ENCODE measurements around the gene PPP2R2C.

PPP2R2C gene

GRCh38 chr4:6394671-6395081 lies 77.7 kb downstream of the PPP2R2C start:
- no peak for DNase-seq

GRCh38 chr4:6393544-6394475 lies 78.6 kb downstream of the PPP2R2C start:
- no peak for DNase-seq

DNA sequence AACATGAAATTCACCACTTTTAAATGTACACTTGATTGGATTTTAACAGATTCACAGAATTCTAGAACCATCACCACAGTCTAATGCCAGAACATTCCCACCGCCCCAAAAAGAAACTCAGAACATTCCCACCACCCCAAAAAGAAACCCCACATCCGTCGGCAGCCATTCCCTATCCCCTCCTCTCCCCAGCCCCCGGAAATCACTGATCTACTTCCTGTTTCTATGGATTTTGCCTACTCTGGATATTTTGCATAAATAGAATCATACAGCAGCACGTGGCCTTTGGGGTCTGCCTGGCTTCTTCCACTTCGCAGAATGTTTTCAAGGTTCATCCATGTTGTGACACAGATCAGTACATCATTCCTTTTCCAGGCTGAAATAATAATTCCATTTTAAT lies 79.3 kb downstream of the PPP2R2C start:
- no peak for DNase-seq

- DNase-seq, result no peak
Observed at GRCh38 chr4:6392407-6392806, 80.0 kb downstream of the PPP2R2C start.

- DNase-seq, result no peak
Observed at GRCh38 chr4:6391852-6392188, 80.6 kb downstream of the PPP2R2C start.

GRCh38 chr4:6391186-6391851 lies 81.1 kb downstream of the PPP2R2C start:
- DNase-seq, result no peak

- no peak for DNase-seq
Observed at GRCh38 chr4:6390356-6390755, 82.1 kb downstream of the PPP2R2C start.

DNA sequence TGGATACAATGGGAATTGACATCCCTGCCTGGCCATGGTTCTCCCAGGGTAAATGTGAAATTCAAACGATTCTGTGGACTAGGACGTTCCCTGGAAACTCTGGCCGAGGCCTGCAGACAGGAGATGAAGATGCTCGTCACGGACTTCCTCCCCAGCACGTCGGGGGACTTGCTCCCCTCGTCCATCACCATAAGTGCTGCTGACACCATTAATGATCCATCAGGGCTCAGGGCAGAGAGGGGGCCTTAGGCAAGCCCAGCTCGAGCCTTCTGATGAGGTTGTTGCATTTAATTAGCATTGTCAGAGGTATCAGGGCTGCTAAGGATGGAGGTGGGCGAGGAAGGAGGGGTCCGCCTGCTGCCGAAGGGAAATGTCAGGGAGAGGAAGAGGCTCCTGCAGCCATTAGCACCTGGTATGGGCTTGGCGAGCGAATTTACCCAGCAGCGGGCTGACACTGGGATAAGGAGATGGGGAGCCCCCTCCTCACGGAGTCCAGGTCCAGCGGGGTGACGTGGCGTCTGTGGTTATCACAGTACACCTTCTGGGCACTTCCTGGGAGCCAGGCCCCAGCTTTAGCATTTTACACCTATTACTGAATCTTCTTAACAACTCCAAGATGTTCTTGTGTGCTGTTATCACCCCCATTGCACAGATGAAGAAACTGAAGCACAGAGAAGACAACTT lies 83.1 kb downstream of the PPP2R2C start:
- no peak for DNase-seq

DNA sequence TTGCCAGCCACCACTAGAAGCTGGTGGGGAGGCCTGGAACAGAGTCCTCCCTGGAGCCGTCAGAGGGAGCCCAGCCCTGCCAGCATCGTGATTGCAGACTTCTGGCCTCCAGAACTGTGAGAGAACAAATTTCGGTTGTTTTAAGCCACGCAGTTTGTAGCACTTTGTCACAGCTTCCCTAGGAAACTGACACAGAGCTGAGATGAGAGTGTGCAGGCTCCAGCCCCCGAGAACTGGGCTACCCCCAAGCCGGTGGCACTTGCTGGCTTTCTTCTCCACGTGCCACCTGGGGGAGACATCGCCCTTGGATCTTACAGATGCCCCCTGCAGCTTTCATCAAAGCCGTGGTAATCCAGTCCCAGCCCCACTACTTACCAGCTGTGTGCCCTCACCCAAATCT lies 83.7 kb downstream of the PPP2R2C start:
- DNase-seq, result no peak

GRCh38 chr4:6387946-6388345 lies 84.5 kb downstream of the PPP2R2C start:
- no peak for DNase-seq

DNA sequence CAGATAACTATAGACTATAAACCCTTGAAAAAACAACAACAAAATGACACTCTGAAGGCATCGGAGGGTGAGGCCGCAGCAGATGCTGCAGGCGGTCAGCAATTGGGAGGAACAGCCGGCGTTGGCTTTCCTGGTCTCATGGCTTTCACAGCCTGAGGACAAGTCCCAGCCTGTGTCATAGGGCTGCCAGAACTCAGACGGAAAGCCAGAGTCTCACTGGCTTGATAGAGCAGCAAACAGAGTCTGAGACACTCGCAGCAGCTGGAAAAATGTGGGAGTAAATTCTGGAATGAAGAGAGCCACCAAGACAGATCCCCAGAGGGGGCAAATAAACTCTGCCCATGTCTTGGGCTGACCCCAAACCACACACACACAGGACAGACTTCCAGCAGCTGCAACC lies 86.3 kb downstream of the PPP2R2C start:
- DNase-seq, result no peak

- DNase-seq, result no peak
Observed at GRCh38 chr4:6385288-6385687, 87.1 kb downstream of the PPP2R2C start.

DNA sequence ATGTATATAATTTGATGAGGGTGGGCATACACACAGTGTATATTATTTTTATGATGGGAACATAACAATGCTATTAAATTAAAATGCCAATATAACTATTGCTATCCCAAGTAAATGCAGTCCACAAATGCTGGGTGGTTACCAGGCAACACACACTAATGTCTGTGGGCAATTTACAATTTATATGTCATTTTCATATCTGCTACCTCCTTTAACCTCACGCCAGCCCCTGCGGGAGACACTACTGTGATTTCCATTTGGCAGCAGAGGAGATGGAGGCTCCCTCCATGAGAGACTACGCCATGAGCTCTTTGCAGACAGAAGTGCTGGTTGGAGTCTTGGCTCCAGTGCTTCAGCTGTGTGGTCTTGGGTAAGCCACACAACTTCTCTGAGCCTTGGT lies 87.9 kb downstream of the PPP2R2C start:
- DNase-seq, result no peak

- DNase-seq, result no peak
Observed at GRCh38 chr4:6383929-6384328, 88.5 kb downstream of the PPP2R2C start.

GRCh38 chr4:6383009-6383404 lies 89.4 kb downstream of the PPP2R2C start:
- DNase-seq, result no peak

- no peak for DNase-seq
Observed at GRCh38 chr4:6381571-6382123, 90.8 kb downstream of the PPP2R2C start.

GRCh38 chr4:6380746-6381410 lies 91.5 kb downstream of the PPP2R2C start:
- no peak for DNase-seq

GRCh38 chr4:6379767-6380745 lies 92.4 kb downstream of the PPP2R2C start:
- no peak for DNase-seq

DNA sequence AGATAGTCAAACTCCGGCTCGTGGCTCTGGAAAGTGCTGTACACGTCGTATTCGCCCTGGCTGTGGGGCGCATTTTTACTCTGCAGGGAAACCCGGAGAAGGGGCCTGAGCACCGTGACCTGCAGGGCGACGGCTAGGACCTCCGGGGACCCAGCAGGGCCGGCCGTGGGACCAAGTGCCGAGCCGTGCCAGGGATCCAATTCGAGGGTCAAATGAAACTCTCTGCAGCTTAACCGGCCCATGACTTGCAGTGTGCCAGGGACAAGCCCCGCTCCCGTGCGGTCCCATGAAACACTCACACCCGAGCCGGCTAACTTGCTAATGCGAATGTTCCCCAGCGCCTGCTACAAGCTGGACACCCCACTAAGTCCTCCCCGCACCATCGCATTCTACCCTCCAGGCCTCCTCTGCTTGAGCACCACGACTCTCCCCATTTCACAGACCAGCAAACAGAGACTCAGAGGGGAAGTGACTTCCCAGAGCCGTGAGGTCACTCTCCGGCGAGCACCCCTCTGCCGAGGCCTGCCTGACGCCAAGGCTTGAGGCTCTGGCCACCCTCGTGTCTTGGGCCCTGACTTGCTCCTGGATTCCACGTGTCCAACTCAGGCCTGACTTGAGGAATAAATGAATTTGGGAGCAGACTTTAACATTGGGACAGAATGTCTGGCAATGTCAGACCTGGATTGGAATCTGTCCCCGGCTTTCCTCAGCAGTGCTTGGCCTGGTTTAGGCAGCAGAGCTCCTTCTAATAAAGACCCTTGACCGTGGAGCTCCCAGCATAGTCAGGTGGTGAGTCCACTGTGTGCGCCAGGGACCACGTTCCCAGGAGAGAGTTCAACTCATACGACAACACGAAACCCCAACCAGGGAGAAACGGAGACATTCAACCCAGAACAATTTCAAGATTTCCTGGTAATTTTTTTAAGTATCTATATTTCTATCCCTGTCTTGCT lies 93.6 kb downstream of the PPP2R2C start:
- DNase-seq, result no peak

All from CD4-positive, alpha-beta T cell treated with Interferon gamma for 1 hour (primary cell).